Right ventricle myocardium inferior (tissue), 1 donor: ENCODE results near the gene PREP. TPM values are rescaled to one million over a fixed set of nuclear protein-coding genes. Genes with fewer than 3 reads are reported as not detected.
A peak's percentile ranks its signal among the peaks of the same experiment; 100 is the strongest.

Experiments
- ATAC-seq: fragments of 200-7000 bp; cut with Tn5 transposase; one replicate; pipeline ENCODE4 v1.9.1; 2020; ENCODE audit warnings: mild to moderate bottlenecking, moderate library complexity
- DNase-seq: peaks from one replicate; pipeline ENCODE4 v3.0.0; 2021; ENCODE audit errors: missing footprints
- intact Hi-C: fragments of 100-400 bp; cut with DNase I; formaldehyde crosslinking; loops from one replicate; pipeline ENCODE4 v1.11.0; 2022
- total RNA-seq: library from RNA; stranded (reverse); fragmentation: NEBNext Ultra II Directional; extraction: Animal tissue kit (Norgen Biotek cat#: 25700); gene quantifications from one replicate; pipeline ENCODE4 v1.2.1, GENCODE V29; 2021
- donor health status: DM: no; HTN: yes; CAD: no; lungs with severe emphysema.

The PREP gene
- total RNA-seq, 1 donor from 2014 or later, result 26.6 TPM

DNA sequence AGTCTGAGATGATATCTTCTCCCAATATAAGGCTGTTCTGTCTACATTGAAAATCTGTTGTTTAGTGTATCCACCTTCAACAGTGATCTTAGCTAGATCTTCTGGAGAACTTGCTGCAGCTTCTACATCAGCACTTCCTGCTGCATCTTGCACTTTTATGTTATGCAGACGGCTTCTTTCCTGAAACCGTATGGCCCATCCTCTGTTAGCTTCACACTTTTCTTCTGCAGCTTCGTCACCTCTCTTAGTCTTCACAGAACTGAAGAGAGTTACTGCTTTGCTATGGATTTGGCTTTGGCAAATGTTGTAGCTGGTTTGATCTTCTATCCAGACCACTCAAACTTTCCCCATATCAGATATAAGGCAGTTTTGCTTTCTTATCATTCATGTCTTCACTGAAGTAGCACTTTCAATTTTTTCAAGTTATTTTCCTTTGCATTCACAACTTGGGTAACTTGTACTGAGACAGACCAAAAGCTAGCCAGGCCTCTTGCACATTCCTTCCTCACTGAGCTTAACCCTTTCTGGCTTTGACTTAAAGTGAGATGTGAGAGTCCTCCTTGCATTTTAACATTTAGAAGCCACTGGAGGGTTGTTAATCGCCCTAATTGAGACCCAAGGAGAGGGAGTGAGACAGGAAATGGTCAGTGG is 110.1 kb downstream of the PREP start:
- intact Hi-C loops, result no loop called here
- ATAC-seq (no peak), DNase-seq (no peak)

DNA sequence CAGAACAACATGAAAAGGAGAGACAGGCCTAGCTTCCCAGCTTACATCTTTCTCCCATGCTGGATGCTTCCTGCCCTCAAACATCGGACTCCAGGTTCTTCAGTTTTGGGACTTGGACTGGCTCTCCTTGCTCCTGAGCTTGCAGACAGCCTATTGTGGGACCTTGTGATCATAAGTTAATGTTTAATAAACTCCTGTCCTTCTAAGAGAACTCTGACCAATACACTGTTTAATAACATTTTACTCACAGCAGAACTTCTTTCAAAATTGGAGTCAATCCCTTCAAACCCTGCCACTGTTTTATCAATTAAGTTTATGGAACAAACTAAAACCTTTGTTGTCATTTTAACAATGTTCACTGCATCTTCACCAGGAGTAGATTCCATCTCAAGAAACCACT is 111.4 kb downstream of the PREP start:
- DNase-seq (no peak), ATAC-seq (no peak)
- intact Hi-C loops, result no loop called here

DNA sequence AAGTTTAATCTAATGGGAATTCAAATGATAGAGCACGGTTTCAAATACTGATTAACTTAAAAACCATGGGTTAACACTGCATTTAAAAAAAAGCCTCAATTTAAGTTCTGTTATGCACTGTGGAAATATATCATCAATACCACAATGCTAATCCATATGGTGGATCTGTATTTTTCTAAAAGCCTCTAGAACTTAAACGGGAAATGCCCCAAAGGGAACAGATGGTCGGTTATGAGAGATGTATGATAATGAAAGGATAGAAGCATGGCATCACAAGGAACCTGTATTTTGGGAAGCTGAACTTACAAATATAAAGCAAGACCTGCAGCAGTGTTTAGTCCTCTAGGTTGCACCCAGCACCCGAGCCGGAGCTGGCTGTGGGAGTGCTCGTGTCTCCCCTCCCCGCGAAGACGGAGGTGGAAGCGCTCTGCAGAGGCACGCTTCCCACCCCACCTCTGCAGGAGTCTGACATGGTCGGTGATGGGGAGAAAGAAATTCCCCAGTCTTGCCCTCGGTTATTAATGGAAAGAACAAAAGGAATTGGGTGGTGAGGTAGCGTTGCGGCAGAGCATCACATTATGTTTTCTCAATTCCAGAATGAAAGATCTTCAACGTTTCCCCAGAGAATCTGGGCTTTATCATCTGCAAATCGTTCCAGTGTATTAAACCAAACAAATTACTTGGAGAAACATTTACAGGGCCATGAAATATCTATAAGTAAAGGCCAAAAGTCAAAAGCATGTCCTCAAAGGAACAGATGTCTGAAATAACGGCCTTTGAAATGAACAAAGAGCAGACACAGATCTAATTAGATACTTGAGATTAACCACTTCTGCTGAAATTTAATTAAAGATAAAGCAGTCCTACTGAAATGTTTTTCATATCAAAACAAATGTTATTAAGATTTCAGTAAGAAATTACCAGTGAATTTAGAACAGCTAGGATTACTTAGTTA is 120.0 kb downstream of the PREP start:
- no peak for ATAC-seq

DNA sequence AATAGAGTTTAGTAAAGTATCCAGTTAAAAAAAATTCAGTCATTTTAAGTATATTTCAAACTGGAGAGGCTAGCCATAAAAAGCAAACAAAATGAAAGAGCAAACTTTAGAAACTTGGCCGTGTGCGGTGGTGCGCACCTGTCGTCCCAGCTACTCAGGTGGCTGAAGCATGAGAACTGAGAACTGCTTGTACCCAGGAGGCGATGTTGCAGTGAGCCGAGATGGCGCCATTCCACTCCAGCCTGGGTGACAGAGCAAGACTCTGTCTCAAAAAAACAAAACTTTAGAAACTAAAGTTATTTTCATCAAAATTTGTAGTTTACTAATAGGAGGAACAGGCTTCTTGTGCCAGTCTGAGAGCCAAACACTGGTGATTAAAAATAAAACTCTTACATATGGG is 122.8 kb downstream of the PREP start:
- intact Hi-C loops, result no loop called here
- DNase-seq (no peak), ATAC-seq (no peak)

More for the DNA sequence above, 120.0 kb downstream of the PREP start:
- DNase-seq, result no peak
- intact Hi-C loops, result no loop called here

DNA sequence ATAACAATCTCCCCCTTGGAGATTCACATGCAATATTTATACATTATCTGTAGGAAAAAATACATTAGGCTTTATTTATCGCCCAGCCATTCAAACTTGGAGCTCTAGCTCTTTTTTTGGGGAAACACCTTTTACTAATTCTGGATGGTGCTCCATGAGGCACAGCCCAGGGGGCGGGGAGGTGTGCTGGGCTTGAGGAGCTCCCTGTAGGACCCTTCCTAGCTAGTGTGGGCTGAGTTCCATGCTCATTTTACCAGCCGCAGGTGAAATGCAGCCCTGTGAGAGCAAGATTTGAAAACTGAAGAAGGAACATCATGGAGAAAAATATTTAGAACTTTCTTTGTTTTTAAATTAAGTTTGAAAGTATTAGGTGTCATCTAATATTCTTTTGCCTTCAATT is 123.4 kb downstream of the PREP start:
- no peak for ATAC-seq
- intact Hi-C loops, result loop anchor here (5.0 to 10.0 kb wide), 2 partner anchors 97 to 115 kb away; partner anchors contain the start of gene POPDC3
- DNase-seq, result no peak

DNA sequence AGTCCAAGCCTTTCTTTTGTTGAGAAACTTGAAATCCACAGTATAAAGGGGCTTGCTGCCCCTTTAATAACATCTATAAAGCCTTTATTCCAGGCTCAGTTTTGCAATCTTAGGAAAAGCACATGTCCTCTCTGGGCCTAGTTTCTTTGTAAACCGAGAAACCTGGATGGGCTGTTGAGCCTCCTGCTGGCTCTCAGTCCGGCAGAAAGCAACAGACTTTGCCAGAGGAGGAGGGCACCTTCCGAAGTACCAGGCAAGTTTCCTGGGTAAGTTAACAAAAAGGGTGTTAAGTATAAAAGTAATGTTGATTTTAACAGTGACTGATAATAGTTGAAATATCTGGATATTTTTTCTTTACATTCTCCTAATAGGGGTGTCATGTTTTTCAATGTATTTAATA is 124.1 kb downstream of the PREP start:
- intact Hi-C loops, result loop anchor here (5.0 to 10.0 kb wide), 2 partner anchors 97 to 114 kb away; partner anchors contain the start of gene POPDC3
- DNase-seq (no peak), ATAC-seq (no peak)

DNA sequence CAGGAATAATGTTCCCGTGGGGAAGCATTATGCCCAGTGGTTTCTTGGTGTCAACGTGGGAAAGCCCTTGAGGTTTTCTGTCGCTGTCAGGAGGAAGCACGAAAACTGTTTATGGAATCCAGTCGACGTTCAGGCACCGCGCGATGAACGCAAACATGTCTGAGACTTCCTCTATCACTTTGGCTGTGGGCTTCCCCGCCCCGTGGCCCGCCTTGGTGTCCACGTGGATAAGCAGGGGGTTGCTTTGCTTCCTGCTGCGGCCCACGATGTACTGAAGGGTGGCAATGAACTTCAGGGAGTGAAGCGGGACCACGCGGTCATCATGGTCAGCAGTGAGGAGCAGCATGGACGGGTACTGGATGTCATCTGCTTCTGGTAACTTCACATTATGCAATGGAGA is 124.8 kb downstream of the PREP start:
- DNase-seq, result peak; percentile 65
- intact Hi-C loops, result loop anchor here (5.0 to 10.0 kb wide), 2 partner anchors 96 to 113 kb away; partner anchors contain the start of gene POPDC3
- no peak for ATAC-seq

DNA sequence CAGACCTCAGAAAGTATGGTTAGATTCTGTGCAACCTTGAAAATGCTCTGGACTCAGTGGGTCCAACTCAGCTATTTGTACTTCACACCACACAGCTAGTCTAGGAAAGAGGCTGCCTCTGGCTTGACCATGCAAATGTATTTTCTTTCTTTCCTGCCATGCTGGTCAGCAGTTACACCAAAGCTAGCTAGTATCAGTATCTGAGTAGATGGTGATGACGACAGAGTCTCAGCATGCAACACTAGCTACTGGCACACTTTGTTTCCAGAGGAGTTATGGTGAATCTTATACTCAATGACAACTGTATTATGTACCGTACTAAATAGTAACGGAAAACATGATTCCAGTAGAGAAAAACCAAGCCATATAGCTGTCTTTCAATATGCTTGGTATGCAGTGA is 126.5 kb downstream of the PREP start:
- DNase-seq (no peak), ATAC-seq (no peak)
- intact Hi-C loops, result loop anchor here (5.0 to 10.0 kb wide), 2 partner anchors 94 to 112 kb away; partner anchors contain the start of gene POPDC3

DNA sequence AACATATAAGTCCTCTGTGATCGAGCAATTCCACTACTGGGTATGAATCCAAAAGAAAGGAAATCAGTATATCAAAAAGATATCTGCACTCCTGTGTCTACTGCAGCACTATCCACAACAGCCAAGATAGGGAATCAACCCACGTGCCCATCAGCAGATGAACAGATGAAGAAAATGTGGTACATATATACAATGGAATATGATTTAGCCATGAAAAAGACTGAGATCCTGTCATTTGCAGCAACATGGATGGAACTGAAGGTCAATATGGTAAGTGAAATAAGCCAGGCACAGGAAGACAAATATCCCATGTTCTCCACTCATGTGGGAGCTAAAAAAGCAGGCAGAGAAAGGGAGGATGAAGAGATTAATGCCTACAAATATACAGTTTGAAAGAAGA is 127.3 kb downstream of the PREP start:
- ATAC-seq (no peak), DNase-seq (no peak)
- intact Hi-C loops, result loop anchor here (5.0 to 10.0 kb wide), 2 partner anchors 93 to 111 kb away; partner anchors contain the start of gene POPDC3

DNA sequence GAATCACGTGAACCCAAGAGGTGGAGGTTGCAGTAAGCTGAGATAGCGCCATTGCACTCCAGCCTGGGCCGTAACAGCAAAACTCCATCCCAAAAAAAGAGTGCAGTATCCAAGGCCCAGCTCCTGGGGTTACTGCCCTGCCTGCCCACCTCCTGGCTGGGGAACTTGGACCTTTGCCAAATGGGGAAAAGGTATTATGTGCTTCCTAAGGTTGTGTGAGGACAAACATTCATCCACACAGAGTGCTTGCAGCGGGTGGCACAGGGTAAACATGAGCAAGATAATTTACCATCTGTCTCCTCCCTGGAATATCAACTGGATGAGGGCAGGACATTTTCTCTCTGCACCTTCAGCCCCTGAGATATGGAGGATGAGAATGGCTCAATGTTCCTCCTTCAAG is 128.2 kb downstream of the PREP start:
- intact Hi-C loops, result loop anchor here (5.0 to 10.0 kb wide), 2 partner anchors 92 to 110 kb away; partner anchors contain the start of gene POPDC3

DNA sequence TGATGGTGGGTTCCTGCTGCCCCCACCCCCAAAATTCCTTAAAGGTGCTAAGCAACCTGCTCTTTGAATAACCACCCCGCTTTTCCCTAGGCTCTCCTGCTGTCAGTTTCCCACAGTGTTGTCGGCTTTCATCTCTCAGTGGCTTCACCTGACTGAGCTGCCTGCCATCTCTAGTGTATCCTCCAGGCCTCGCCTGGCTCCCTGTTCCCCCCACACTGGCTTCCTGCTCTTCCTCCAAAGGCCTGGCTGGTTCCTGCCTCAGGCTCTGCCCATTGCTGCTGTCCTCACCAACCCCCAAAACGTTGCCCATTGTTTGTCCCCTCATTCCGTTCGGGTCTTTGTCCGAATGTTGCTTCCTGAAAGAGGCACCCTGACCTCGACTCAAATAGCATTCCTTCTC is 129.3 kb downstream of the PREP start:
- ATAC-seq, result no peak
- no peak for DNase-seq

More for the DNA sequence above, 128.2 kb downstream of the PREP start:
- ATAC-seq (peak; percentile 38), DNase-seq (no peak)

DNA sequence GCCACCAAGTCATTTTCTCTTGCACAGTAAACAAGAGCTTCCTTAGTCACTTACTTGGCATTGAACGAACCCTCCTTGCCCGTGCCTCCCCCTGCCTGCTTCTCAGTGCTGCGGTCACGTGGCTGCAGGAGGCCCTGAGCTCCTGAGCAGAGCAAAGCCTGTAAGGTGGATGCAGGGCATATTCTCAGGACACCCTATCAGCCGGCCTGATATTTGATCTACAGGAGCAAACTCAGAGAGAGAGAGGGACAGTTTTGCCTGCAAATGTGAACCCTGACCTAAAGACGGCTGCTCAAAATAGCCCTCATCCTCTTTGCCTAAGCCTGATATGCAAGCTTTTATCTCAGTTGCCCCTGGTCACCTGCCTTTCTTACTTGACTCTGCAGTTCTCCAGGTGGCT is 130.1 kb downstream of the PREP start:
- ATAC-seq (peak; percentile 75), DNase-seq (no peak)
- intact Hi-C loops, result loop anchor here (10.0 kb wide), 1 partner anchor 108 kb away; no protein-coding TSS in a partner anchor

More for the DNA sequence above, 129.3 kb downstream of the PREP start:
- intact Hi-C loops, result loop anchor here (10.0 kb wide), 1 partner anchor 109 kb away; no protein-coding TSS in a partner anchor

DNA sequence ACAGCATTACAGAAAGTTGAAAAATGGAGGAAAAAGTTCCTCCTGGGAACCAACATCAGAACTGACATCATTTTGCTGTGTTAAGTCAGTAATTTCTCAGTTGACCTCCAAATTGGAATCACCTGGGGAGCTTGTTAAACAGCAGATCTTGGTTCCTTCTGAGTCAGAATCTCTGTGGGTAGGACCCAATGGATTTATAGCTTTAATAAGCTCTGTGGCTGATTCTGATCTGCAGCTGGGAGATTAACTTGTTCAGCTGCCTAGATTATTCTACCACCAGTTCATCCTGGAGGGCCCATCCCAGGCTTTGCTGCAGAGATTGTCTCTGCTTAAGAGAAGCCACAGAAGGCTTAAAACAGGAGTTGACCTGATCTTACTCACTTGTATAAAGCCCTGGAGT is 132.4 kb downstream of the PREP start:
- intact Hi-C loops, result loop anchor here (10.0 kb wide), 1 partner anchor 106 kb away; no protein-coding TSS in a partner anchor
- no peak for DNase-seq
- no peak for ATAC-seq

DNA sequence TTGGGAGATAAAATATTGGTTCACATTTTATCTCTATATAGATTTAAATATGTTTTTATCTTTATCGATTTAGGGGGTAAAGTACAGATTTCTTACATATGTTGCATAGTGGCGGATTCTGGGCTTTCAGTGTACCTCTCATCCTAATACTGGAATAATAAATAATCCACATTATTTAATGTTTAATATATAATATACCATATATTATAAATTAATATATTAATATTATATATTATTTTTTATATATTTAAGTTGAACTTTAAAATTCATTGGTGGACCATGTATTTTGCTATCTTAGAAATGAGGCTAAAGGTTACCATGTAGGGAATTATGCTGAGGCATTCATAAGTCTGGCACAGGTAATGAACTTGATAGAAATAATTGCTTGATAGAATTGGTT is 133.5 kb downstream of the PREP start:
- ATAC-seq (no peak), DNase-seq (no peak)
- intact Hi-C loops, result no loop called here

DNA sequence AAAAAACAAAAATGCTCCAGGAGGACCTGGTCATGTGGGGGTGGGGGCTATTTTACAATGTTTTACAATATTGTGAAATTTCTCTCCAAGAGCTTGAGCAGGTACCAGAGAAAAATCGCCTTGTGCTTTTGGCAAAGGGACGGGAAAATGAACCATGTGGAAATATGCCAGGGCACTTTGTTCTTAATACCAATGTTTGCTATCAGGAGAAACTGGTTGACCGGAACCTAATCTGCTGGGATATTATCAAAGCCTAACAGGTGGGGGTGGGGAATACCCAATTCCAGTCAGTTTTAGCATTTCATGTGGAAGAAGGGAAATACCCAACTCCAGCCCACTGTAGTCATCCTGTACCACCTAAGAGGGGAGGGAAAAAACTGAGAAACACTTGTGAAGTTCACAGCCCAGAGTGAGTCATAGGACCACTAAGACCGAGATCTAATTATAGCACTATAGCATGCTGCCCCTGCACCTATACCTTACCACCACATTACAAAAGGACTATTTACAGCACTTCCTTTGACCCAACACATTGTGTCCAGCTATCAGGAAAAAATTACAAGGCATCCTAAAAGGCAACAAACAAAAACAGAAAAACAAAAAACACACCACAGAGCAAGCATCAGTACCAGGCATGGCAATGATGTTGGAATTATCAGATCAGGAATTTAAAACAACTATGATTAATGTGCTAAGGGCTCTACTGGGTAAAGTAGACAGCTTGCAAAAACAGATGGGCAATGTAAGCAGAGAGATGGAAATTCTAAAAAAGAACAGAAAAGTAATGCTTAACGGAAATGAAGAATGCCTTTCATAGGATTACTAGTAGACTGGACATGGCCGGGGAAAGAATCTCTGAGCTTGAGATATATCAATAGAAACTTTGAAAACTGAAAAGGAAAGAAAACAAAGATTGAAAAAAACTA is 138.9 kb downstream of the PREP start:
- intact Hi-C loops, result loop anchor here (5.0 kb wide), 3 partner anchors 37 to 127 kb away; partner anchors contain the start of gene POPDC3
- ATAC-seq (no peak), DNase-seq (no peak)

DNA sequence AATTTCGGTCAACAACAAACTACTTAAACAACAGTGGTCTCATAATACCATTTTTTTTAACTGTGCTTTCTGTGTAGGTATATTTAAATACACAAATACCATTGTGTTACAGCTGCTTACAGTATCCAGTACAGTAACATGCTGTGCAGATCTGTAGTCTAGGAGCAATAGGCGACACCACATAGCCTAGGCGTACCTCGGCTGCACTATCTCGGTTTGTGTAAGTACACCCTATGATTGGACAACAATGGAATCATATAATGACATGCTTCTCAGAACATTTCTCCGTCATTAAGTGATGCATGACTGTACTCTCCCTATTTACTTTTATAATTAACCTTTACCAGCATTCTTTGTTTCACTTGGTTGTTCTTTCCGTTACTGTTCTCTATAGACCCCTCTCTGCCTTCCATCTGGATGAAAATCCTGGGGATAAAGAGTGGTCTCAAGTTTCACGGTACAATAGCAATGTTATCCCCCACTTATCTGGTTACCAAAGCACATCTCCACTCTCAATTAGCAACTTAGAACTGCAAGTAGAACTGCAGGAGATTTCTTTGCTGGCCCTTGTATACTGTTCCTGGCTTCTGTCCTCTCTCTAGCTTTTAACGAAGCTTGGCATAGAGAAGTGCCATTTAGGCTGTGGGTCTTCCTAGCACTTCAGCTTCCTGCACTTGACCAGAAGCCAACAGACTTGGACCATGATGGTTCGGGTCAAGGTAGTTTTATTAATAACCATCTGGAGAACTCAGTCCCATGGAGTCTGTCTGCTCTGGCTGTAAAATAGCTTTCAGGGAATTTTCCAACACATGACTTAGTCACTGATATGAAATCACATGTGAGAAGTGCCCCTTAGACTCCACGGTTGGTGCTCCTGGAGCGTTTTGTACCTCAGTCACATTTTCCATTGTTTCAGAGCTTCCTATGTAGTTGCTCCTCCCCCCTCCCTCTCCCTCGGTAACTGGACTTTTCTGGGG is 142.7 kb downstream of the PREP start:
- ATAC-seq (peak; percentile 83), DNase-seq (no peak)
- intact Hi-C loops, result loop anchor here (2.0 to 5.0 kb wide), 4 partner anchors 33 to 123 kb away; partner anchors contain the start of gene POPDC3

DNA sequence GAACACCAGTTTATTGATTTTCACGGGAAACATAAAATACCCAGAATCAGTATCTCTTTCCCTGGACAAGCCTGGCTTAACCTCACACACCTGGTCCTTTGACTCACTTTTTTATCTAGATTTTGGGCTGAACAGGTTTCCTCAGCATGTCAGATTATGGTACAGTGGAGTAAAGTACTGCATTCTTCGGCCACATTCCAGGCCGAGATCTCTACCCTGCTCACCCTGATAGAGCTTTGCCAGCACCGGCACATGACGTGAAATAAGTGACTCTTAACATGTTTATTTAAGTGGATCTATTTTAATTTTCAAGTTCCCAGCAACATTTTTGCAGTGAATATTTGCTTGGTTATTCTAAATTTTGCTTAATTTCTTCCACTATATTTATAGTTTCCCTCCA is 144.1 kb downstream of the PREP start:
- DNase-seq (no peak), ATAC-seq (no peak)
- intact Hi-C loops, result no loop called here
